Heart left ventricle (tissue), 16 donors: Measurements from ENCODE around the gene CYP19A1. TPM values are rescaled to one million over a fixed set of nuclear protein-coding genes. Genes with fewer than 3 reads are reported as not detected.

Source experiments
- ATAC-seq, 4 donors: fragments of 200-7000 bp; cut with Tn5 transposase; one replicate each; pipeline ENCODE4 v1.9.1; 2020 to 2022; ENCODE audit warnings: moderate library complexity in 4 of 4, mild to moderate bottlenecking in 3 of 4, moderate number of reproducible peaks in 1 of 4
- DNase-seq, 5 donors: peaks; one replicate each; pipeline ENCODE4 v3.0.0-alpha.2; 2020
- H3K27ac ChIP-seq, 12 donors: fragments of 200-600 bp; sonication (generic) in 4 of 12; one replicate each; pipeline versions ENCODE4 v1.5.0 to v1.8.0; 2016 to 2022; ENCODE audit warnings: mild to moderate bottlenecking in 2 of 12
- H3K27me3 ChIP-seq, 9 donors: fragments of 200-600 bp; sonication (generic) in 2 of 9; one replicate each; pipeline versions ENCODE4 v1.5.1 to v1.8.0; 2016 to 2022; ENCODE audit warnings: mild to moderate bottlenecking in 3 of 9
- H3K36me3 ChIP-seq, 9 donors: fragments of 200-600 bp; sonication (generic) in 2 of 9; one replicate each; pipeline versions ENCODE4 v1.5.0 to v1.8.0; 2018 to 2022; ENCODE audit warnings: mild to moderate bottlenecking in 2 of 9
- H3K4me1 ChIP-seq, 12 donors: fragments of 200-600 bp; sonication (generic) in 4 of 12; one replicate each; pipeline versions ENCODE4 v1.5.0 to v1.8.0; 2016 to 2022; ENCODE audit warnings: mild to moderate bottlenecking in 3 of 12
- H3K4me3 ChIP-seq, 12 donors: fragments of 200-600 bp; sonication (generic) in 4 of 12; one replicate each; pipeline versions ENCODE4 v1.5.0 to v1.8.0; 2017 to 2022; ENCODE audit warnings: mild to moderate bottlenecking in 9 of 12, moderate library complexity in 4 of 12
- H3K9me3 ChIP-seq, 12 donors: fragments of 200-600 bp; sonication (generic) in 4 of 12; one replicate each; pipeline versions ENCODE4 v1.5.0 to v1.8.0; 2016 to 2022; ENCODE audit warnings: mild to moderate bottlenecking in 1 of 12
- CTCF ChIP-seq, 12 donors: fragments of 200-600 bp; sonication (generic) in 4 of 12; IDR thresholded peaks; one replicate each; pipeline versions ENCODE4 v1.5.0 to v1.8.0; 2018 to 2022; ENCODE audit warnings: antibody characterized with exemption in 12 of 12, mild to moderate bottlenecking in 5 of 12
- POLR2A ChIP-seq, 2 donors: fragments of 450-650 bp; IDR thresholded peaks; one replicate each; pipeline ENCODE4 v1.6.1; 2017; ENCODE audit warnings: antibody characterized with exemption in 2 of 2, mild to moderate bottlenecking in 2 of 2, moderate library complexity in 2 of 2
- WGBS, 4 donors: extraction: QIAGEN DNeasy Blood & Tissue Kit in 2 of 4; methylation state at CpG; one replicate each; pipeline versions ENCODE4 v1.1.5 to v1.1.7; 2013 to 2018; 5-methylcytosine and 5-hydroxymethylcytosine counted together
- intact Hi-C, 10 donors: fragments of 100-400 bp; cut with DNase I; formaldehyde crosslinking; loops; one replicate each; pipeline versions ENCODE4 v1.11.1 to v1.14.2; 2022
- polyA plus RNA-seq, 2 donors: library from polyadenylated mRNA; stranded (reverse); fragments of 200-250 nt; gene quantifications; one replicate each; pipeline ENCODE4 v1.2.3, GENCODE V29; 2013
- total RNA-seq, 9 donors: library from RNA; depleted of rRNA in 2 of 9; stranded (reverse); fragments of >200 nt in 2 of 9; fragmentation: NEBNext Ultra II Directional in 3 of 9; extraction: Animal tissue kit (Norgen Biotek cat#: 25700) in 3 of 9; gene quantifications; one replicate each; pipeline versions ENCODE4 v1.1.0 to v1.2.4, GENCODE V29; 2016 to 2023
- donor health status: ischemic (EF 13 %, LVEDD 7.1; RV severe dilation, severe dysfunction).
- donor health status: healthy with polysubstance abuse.
- donor health status: DM: no; HTN: yes; CAD: no.
- donor health status: DM: no; HTN: no; CAD: no.
- donor health status: ischemic (EF 25% LVEDD 6.9; RV normal size, moderate dysfunction).
- donor health status: ischemic (EF 25% LVEDD 5.7; RV mildly dilated, moderate dysfunction).
- donor health status: healthy.
- donor health status: DM: yes; HTN: yes; CAD: no.
- donor health status: ischemic (EF 35%, LVEDD 5.7; RV mildly dilated, moderate dysfunction).
- donor health status: nonischemic (EF 11% LVEDD 7.7; RV severe dilation, severe dysfunction).
- donor health status: DM: yes; HTN: yes; CAD: no.
- donor health status: PGD.
- donor health status: ischemic (EF 29% LVEDD 5.4; RV normal size, mild dysfunction).
- donor health status: nonischemic (EF 23%, LVEDD 6.1; RV moderate dilation, normal function).

The CYP19A1 gene
- total and polyA plus RNA-seq, 11 donors = 0.15 to 5.4 (median 0.60) TPM

DNA sequence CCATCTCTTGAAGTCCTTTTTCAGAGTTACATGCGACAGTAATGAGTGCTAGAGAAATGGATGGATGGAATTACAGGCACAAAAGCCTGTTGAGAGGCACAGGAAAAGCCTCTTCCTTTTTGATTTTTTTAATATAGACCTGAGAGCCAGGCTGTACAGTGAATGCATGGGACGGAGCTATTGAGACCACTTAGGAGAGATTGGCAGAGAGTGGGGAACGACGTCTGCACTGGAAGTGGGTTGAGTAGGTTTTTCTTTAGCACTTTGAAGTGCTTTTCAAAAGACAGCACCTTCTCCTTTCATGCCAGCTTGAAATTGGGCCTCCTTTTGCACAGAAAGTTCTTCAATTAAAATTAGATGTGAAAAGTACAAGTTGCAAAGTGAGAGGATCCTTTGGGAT, 40.0 kb upstream of the CYP19A1 start:
- no peak for DNase-seq
- 74 to 87% (median 81%) methylated on average over 4 of the region's 4 CpGs for WGBS, 4 donors
- H3K27ac ChIP-seq = no peak overlapping the region
- intact Hi-C loops = no loop called here
- no peaks in the 10 kb centered on the region for H3K36me3 ChIP-seq
- TF ChIP-seq POLR2A (IDR thresholded peaks at IDR 0.05) (no peak), CTCF (IDR thresholded peaks at IDR 0.05) (no peak)
- H3K4me3 ChIP-seq = no peak overlapping the region
- no peak for ATAC-seq
- H3K4me1 ChIP-seq = peaks cover 0 to 12% (median 0%) of the 10 kb centered on the region in 12 donors
- no peaks in the 10 kb centered on the region for H3K9me3 ChIP-seq
- H3K27me3 ChIP-seq = no peaks in the 10 kb centered on the region

DNA sequence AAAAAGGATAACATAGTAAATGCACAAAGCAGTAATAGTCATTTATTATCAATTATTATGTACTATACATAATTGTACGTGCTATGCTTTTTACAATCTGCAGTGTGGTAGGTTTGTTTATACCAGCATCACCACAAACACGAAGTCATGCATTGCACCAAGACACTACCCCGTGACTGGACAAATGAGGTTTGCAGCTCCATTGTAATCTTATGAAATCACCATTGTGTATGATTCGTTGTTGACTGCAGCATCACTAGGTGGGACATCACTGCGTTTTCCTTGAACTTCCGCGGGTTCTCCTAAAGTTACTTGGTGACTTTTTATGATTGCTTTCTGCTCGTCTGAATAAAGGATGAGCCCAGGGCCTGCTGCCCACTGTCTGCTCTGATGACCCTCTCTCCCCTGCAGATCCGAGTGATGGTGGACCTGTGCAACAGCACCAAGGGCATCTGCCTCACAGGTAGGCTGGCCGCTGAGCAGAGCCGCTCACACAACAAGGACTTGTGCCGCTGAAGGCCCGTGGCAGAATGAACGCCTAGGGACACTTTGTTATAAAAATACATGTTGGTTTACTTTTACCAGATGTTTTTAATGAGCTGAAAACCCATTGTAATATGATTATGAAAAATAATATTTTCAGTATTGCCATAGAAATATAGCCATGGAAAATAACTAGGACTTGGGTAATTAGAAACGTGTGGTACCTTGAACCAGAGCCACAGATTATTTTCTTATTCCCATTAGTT, 38.8 kb upstream of the CYP19A1 start:
- Histone ChIP-seq H3K36me3 (no peaks in the 10 kb centered on the region), H3K4me1 (peaks cover 0 to 12% (median 0%) of the 10 kb centered on the region in 12 donors), H3K4me3 (no peak overlapping the region), H3K27ac (no peak overlapping the region), H3K27me3 (no peaks in the 10 kb centered on the region), H3K9me3 (no peaks in the 10 kb centered on the region)
- DNase-seq (no peak), ATAC-seq (no peak)
- intact Hi-C loops = no loop called here
- 91 to 94% (median 91%) methylated on average over 15 of the region's 15 CpGs for WGBS, 4 donors
- TF ChIP-seq CTCF (IDR thresholded peaks at IDR 0.05) = no peak
- TF ChIP-seq POLR2A (IDR thresholded peaks at IDR 0.05) = no peak

DNA sequence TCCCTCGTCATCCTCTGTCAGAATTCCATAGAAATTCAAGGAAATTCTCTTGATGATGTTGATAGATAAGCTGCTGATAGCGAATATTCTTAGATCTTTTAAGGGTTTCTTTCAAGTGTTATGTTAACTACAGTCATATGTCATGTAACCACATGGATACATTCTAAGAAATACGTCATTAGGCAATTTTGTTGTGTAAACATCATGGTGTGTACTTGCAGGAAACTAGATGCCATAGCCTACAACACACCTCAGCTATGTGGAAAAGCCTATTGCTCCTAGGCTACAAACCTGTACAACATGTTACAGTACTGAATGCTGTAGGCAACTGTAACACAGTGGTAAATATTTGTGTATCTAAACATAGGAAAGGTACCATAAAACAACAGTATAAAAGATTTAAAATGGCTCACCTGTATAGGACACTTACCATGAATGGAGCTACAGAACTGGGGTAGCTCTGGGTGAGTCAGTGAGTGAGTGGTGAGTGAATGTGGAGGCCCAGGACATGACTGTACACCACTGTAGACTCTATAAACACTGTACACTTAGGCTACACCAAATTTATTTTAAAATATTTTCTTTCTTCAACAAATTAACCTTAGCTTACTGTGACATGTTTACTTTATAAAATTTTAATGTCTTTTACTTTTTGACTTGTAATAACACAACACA, 37.7 kb upstream of the CYP19A1 start:
- ATAC-seq (no peak), DNase-seq (no peak)
- no peaks in the 10 kb centered on the region for H3K27me3 ChIP-seq
- H3K27ac ChIP-seq = no peak overlapping the region
- TF ChIP-seq POLR2A (IDR thresholded peaks at IDR 0.05) (no peak), CTCF (IDR thresholded peaks at IDR 0.05) (no peak)
- H3K4me3 ChIP-seq = no peak overlapping the region
- 78 to 89% (median 81%) methylated on average over 3 of the region's 3 CpGs for WGBS, 4 donors
- peaks cover 0 to 15% (median 0%) of the 10 kb centered on the region in 12 donors for H3K4me1 ChIP-seq
- no peaks in the 10 kb centered on the region for H3K36me3 ChIP-seq
- intact Hi-C loops = no loop called here
- H3K9me3 ChIP-seq = no peaks in the 10 kb centered on the region

DNA sequence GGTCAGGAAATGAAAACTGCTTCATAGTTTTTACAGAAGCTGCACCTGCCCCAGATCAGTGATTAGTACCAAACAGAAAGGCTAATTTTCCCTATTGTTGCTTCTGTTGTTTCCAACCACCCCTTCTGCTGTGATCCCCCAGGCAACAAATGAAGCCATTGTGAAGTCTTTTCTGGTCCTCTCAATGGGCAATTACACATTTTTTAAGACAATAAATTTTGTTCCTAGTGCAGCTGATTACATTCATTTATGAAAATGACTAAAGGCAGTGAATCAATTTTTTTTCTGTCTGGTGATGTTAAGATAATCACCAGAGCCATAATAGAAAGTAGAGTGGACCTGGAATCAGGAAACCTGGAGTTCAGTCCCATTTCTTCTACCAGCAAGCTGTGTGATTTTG, 35.7 kb upstream of the CYP19A1 start:
- TF ChIP-seq CTCF (IDR thresholded peaks at IDR 0.05) (no peak), POLR2A (IDR thresholded peaks at IDR 0.05) (no peak)
- Histone ChIP-seq H3K4me1 (peaks cover 0 to 7% (median 0%) of the 10 kb centered on the region in 12 donors), H3K27me3 (no peaks in the 10 kb centered on the region), H3K9me3 (no peaks in the 10 kb centered on the region), H3K4me3 (no peak overlapping the region), H3K27ac (no peak overlapping the region), H3K36me3 (no peaks in the 10 kb centered on the region)
- ATAC-seq (no peak), DNase-seq (no peak)
- intact Hi-C loops = loop anchor here in 1 of 10 donors (5.0 kb wide), 1 partner anchor 52 kb away; no protein-coding TSS in a partner anchor
